Effector CD4-positive, alpha-beta T cell (primary cell): ENCODE results near the gene APBB1.

ENCODE experiments used
- DNase-seq: peaks from one replicate; pipeline ENCODE4 v3.0.0-alpha.2; 2020

Gene APBB1

GRCh38 chr11:6350043-6350442 is 68.9 kb downstream of the APBB1 start:
- DNase-seq, result no peak

GRCh38 chr11:6345366-6345765 is 73.5 kb downstream of the APBB1 start:
- DNase-seq, result no peak
